ENCODE measurements around the gene HS6ST2. TPM values are rescaled to one million over a fixed set of nuclear protein-coding genes. Genes with fewer than 3 reads are reported as not detected.

HS6ST2 gene
- total RNA-seq, 1 donor, result under 0.01 TPM

DNA sequence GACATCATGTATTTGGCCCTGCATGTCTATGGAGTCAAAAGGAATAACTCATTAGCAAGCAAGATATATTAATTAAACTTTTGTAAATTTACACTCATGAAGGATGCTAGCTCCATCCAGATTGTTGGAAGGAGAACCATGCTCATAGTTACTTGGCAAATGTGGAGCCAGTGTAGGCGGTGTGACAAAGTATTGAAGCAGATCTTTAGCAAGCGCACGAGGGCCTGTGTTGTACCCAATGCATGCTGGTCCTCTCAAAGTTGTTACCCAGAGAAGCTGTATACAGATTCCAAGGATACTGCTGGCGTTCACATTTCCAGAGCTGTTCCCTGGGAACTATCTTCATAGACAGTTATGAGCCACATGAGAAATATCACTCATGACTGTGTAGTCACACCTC lies 273.2 kb downstream of the HS6ST2 start:
- TF ChIP-seq CTCF (IDR thresholded peaks at IDR 0.05; ENCODE audit: insufficient read depth, low read length), result no peak
- no peak for DNase-seq (ENCODE audit: low read depth)
- H3K4me3 ChIP-seq (ENCODE audit: low read depth, low read length), result no peak overlapping the region

DNA sequence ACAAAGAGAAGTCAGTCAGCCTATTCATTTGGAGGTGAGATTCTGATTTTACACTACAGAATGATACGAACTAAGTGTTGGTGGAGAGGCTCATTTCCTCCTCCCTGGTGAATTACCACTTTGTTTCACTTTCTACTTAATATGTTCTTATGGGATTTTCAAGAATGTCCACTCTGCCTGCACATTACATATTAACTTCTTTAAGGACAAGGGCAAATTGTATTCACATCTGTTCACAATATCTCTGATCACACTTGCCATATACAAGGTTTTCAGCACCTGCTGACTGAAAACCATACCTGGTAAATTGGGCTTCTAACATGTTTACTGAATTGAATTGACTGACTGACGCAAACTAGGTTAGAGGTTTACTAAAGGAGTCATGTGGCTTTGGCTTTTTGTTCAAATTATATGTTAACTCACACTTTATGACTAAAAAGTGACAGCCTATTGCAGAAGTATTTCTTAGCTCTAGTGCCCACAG lies 281.2 kb downstream of the HS6ST2 start:
- no peak overlapping the region for H3K4me3 ChIP-seq (ENCODE audit: low read depth, low read length)
- DNase-seq (ENCODE audit: low read depth), result no peak
- no peak for TF ChIP-seq CTCF (IDR thresholded peaks at IDR 0.05; ENCODE audit: insufficient read depth, low read length)

- TF ChIP-seq CTCF (IDR thresholded peaks at IDR 0.05; ENCODE audit: insufficient read depth, low read length), result no peak
- no peak for DNase-seq (ENCODE audit: low read depth)
- no peak overlapping the region for H3K4me3 ChIP-seq (ENCODE audit: low read depth, low read length)
Observed at GRCh38 chrX:132676561-132677186, 281.8 kb downstream of the HS6ST2 start.

- H3K4me3 ChIP-seq (ENCODE audit: low read depth, low read length), result no peak overlapping the region
- no peak for DNase-seq (ENCODE audit: low read depth)
- TF ChIP-seq CTCF (IDR thresholded peaks at IDR 0.05; ENCODE audit: insufficient read depth, low read length), result no peak
Observed at GRCh38 chrX:132676102-132676501, 282.3 kb downstream of the HS6ST2 start.

DNA sequence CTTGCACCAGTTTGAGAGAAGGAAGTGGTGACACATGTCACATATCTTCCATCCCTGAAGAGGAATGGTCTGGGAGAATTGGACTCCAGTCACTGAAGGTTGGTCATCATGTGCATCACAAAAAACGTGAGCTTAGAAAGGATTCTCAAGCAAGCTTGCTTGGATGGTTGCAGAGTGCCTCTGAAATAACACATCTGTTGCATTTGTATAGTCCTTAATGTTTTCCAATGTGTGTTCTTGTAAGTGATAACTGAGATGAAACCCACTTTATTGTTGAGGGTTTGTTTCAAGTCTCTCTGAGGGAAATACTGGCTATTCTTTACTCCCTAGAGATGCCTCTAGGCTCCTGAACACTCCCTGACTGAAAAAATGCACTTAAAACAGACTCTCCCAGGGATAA lies 285.1 kb downstream of the HS6ST2 start:
- TF ChIP-seq CTCF (IDR thresholded peaks at IDR 0.05; ENCODE audit: insufficient read depth, low read length), result no peak
- no peak for DNase-seq (ENCODE audit: low read depth)
- H3K4me3 ChIP-seq (ENCODE audit: low read depth, low read length), result no peak overlapping the region

GRCh38 chrX:132671229-132671641 lies 287.2 kb downstream of the HS6ST2 start:
- DNase-seq (ENCODE audit: low read depth), result no peak
- H3K4me3 ChIP-seq (ENCODE audit: low read depth, low read length), result no peak overlapping the region
- no peak for TF ChIP-seq CTCF (IDR thresholded peaks at IDR 0.05; ENCODE audit: insufficient read depth, low read length)

- no peak for DNase-seq (ENCODE audit: low read depth)
- no peak for TF ChIP-seq CTCF (IDR thresholded peaks at IDR 0.05; ENCODE audit: insufficient read depth, low read length)
- no peak overlapping the region for H3K4me3 ChIP-seq (ENCODE audit: low read depth, low read length)
Observed at GRCh38 chrX:132669142-132669541, 289.3 kb downstream of the HS6ST2 start.

Data from fibroblast of the aortic adventitia (primary cell).